Activated CD4-positive, CD25-positive, alpha-beta regulatory T cell (primary cell): ENCODE data around the gene FBXO30.

Experiments used
- DNase-seq, 4 experiments: peaks; one replicate each; lab custom pipeline; 2025; lab: John Stamatoyannopoulos, UW

FBXO30 gene

GRCh38 chr6:145814501-145815308, at the start of gene FBXO30:
TSS of gene FBXO30 (minus strand) at chr6:145814795. CDS start at chr6:145806405, 8,390 bp downstream.
- DNase-seq: peak; percentile 87 to 92 (median 90)

GRCh38 chr6:145863988-145864616, 49.5 kb upstream of the FBXO30 start:
- no peak for DNase-seq

GRCh38 chr6:145863366-145863765, 48.8 kb upstream of the FBXO30 start:
- no peak for DNase-seq

- no peak for DNase-seq
Observed at GRCh38 chr6:145860562-145860961, 46.0 kb upstream of the FBXO30 start.

- DNase-seq: no peak
Observed at GRCh38 chr6:145850671-145851070, 36.1 kb upstream of the FBXO30 start.

GRCh38 chr6:145848541-145848940, 33.9 kb upstream of the FBXO30 start:
- DNase-seq: no peak

GRCh38 chr6:145845557-145845956, 31.0 kb upstream of the FBXO30 start:
- DNase-seq: no peak

GRCh38 chr6:145844933-145845540, 30.4 kb upstream of the FBXO30 start:
- no peak for DNase-seq

GRCh38 chr6:145842693-145843546, 28.3 kb upstream of the FBXO30 start:
- no peak for DNase-seq

- DNase-seq: no peak
Observed at GRCh38 chr6:145841668-145842067, 27.1 kb upstream of the FBXO30 start.

- DNase-seq: no peak
Observed at GRCh38 chr6:145839653-145840052, 25.1 kb upstream of the FBXO30 start.

- DNase-seq: no peak
Observed at GRCh38 chr6:145838305-145838704, 23.7 kb upstream of the FBXO30 start.

- DNase-seq: no peak
Observed at GRCh38 chr6:145836772-145837171, 22.2 kb upstream of the FBXO30 start.

- DNase-seq: no peak
Observed at GRCh38 chr6:145836170-145836569, 21.6 kb upstream of the FBXO30 start.

GRCh38 chr6:145830612-145831011, 16.0 kb upstream of the FBXO30 start:
- no peak for DNase-seq

- DNase-seq: no peak
Observed at GRCh38 chr6:145829950-145830349, 15.4 kb upstream of the FBXO30 start.

GRCh38 chr6:145829102-145829501, 14.5 kb upstream of the FBXO30 start:
- no peak for DNase-seq

- no peak for DNase-seq
Observed at GRCh38 chr6:145824344-145824743, 9.7 kb upstream of the FBXO30 start.

GRCh38 chr6:145823328-145823944, 8.8 kb upstream of the FBXO30 start:
- DNase-seq: no peak

- DNase-seq: no peak
Observed at GRCh38 chr6:145822456-145822855, 7.9 kb upstream of the FBXO30 start.

GRCh38 chr6:145819994-145820393, 5.4 kb upstream of the FBXO30 start:
- no peak for DNase-seq

GRCh38 chr6:145818796-145819195, 4.2 kb upstream of the FBXO30 start:
- no peak for DNase-seq
